NCI-H524 (cell line): ENCODE measurements around the gene AKAP7.

Source experiments
- DNase-seq, 2 experiments: peaks; one replicate each; lab custom pipeline; 2025; lab: John Stamatoyannopoulos, UW

Gene AKAP7

DNA sequence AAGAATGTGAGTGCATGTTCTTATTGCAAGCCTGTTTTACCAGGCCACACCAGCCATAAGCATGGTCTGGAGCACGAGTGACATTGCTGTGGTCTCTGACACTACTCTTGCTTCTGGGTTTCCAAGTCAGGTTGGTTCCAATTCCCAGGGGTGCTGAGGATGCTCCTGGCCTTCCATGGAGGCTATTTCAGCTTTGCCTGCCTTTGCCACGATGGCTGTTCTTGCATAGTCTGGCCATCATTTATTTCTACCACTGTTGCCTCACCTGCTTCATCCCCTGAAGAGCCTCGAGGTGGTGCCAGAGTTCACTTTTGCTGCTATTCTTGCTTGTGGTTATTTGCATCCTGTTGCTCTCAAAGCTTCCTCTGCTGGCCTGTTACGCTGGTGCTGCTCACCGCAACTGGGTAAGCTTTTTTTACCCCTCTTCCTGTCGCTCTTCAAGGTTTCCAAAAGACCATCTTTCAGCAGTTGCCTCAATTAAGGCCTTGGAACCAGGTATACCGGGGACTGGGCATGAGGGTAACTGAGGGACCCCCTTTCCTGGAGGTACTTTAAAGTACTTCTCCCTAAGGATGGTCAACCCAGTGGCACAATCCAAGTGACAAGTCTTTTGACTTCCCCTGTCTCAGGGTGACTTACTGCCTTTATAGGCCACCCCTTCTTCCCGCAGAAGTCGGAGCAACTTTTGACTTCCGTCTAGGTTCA is 64.5 kb downstream of the AKAP7 start:
- peak; percentile 27 to 45 for DNase-seq

DNA sequence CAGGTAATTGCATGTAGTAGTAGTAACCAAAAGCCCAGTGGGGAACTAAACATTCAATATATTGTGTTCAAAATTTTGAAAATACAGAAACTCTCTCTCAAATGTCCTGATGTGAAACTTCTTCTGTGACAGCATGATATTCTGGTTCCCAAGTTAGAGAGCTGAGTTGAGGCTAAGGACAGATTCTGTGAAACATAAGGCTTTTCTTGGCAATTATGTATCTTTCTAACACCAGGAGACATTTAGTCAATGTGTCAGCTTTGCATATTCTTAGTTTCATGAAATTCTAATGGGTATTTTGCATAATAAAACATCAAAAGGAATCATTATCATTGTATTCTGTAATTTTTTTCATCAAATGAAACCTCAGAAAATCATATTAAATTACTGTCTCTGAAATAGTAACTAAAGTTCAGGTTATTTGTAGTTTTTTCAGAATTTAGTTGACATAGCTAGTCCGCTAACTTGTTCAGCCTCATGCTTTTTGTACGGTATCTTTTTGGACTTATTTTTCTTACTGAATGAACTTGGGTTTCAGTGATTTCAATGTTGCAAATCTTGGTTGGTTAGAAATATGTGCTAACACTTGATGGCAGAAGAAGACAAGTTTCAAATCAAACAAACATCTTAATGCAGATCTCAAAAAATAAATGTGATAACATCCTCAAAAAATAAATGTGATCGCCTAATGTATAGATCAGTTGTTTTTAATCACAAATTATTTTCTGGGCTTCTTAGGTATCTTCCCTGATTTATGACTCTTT is 70.4 kb downstream of the AKAP7 start:
- DNase-seq: no peak

DNA sequence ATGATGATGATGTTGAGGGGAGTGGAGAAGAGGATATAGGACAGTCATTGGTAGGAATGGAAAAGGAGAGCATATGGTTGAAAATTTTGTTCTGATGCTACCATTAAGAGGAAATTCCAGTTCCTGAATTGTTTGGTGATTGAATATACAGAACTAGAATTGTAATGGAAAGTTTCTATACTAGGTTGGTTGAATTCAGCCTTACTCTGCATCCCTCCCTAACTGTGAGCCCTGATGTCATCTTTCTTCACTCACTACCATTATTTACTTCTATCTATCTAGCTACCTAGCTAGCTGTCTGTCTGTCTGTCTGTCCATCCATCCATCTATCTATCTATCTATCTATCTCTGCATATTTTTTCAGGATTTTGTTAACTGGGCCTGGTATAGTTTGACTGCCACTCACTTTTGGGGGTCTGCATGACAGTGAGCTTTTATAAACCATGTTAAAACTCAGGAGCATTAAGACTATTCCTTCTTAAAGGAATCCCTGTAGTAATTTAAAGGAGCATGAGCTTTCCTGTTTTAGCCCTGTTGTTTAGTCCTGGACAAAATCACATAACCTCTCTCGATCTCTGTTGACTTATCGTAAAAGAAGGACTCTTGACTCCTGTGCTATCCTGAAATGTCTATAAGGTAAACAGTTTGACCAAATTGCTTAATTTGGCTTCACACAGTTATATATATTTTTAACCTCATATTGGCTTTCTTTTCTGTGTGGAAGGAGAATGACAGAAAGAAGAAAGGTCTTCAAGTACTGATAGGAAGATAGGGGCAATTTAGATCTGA is 71.4 kb downstream of the AKAP7 start:
- no peak for DNase-seq

DNA sequence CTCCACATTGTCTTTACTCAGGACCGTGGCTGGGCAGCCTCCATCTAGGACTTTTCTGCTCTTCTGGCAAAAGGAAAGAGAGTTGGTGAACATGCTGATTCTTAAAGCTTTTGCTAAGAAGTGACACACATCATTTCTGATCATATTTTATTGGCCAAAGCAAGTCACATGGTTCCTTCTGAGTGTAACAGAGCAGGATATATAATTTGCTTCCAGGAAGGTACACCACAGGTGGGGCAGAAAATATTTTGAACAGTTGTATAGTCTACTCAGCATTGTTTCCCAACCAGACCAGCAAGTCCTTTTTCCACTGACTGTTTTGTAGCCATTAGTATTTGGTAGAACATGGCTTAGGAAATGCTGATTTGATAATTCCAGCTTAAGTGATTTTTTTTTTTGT is 73.5 kb downstream of the AKAP7 start:
- no peak for DNase-seq

DNA sequence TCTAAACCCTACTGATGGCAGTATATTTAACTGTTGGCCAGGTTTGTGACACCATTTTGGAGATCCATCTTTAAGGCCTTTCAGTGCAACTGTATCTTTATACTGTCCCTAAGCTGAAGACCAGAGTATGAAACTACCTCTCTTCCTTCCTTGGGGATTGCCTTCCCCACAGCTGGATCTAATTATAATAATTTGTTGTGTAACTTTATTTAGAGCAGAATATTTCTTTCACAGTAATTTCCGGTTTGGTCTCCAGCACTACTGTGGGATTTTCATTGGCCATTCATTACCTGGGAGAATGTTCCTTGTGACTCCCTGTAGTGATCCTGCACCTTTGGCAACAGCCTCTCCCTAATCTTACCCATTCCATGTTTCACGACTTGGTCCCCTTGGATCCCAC is 75.2 kb downstream of the AKAP7 start:
- DNase-seq: no peak

DNA sequence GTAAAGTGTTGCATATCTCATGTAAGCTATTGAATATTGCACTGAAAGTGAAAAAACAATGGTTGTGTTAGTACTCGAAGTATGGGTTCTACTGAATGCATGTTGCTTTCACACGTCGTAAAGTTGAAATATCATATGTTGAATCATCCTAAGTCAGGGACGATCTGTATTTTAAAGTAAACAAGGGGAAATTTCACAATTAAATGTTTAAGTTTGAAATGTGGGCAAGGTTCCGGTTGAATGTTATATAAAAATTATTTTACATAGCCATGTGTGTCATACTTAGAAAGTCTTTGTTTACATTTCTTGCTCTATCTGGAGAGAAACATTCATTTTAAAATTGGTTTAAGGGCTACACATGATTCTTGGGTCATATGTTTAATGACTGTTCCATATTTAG is 76.8 kb downstream of the AKAP7 start:
- DNase-seq: no peak

DNA sequence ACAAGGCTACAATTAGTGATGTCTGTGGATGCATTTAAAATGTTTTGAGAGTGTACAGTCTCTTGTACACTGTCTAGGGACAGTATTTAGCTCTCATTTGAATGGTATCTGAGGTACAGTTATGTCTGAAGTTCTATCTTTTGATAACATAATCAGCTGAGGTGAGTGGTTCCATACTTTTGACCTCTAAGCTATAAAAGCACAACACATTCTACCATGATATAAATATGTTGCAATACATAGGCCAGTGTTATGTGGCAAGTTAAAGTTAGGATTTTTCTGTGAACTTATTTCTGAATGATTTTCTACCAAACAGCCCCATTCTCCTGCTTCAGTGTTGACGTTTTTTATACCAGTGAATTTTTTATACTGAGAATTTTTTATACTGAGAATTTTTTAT is 77.6 kb downstream of the AKAP7 start:
- no peak for DNase-seq

DNA sequence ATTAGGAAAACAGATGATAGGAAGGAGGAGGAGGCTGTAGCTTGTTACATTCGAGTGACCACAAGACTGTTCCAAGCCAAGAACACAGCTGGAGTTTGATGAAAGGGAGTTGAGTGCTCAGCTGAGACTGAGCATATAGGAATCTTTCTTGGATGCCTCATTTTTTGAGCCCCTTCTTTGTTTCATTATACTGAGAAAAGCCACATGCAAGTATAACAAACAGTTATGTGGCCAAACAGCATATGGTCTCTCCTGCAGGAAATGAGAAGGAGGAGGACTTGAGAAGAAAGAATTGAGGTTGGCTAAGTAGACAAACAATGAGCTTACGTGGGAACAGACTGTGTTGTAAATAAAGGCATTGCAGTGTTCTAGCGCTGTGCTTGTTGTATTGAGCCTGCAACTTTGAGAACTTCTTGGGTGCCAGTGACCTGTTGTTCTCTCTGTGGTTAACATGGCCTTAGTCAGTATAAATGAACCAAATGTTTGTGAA is 78.3 kb downstream of the AKAP7 start:
- no peak for DNase-seq

DNA sequence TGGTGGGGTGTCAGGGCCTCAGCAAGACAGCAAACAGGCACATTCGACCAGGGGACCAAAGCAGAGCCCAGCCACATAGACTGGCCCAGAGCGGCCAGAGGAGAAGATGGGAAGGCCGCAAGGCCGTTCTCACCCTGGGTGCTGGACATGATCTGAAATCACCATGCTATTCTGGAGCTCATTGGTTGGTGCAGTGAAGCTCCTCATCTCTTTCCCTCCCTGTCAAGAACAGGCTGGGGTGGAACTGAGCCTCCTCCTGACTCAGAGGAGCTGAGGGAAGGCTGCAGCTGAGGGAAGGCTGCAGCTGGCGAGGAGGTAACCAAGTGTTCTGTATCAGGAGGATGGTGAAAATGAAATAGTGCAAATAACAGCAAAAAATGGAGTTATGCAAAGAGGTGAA is 80.0 kb downstream of the AKAP7 start:
- no peak for DNase-seq

DNA sequence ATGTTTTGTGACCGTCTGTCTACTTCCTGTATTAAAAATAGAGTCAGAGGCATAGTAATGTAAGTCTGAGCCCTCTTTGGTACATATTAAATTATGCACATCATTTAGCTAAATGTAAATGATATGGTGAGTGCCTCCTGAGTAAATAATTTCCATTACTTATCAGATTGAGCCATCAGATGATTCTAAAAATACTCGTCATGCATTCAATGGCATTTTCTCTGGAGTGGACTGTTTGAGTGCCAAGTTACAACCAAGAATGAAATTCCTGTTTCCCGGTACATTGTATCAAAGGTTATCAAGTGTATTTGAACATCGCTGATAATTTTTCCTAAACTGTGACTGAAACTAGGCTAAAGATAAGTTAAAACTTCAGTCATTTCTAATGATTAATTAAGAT is 81.0 kb downstream of the AKAP7 start:
- DNase-seq: no peak

DNA sequence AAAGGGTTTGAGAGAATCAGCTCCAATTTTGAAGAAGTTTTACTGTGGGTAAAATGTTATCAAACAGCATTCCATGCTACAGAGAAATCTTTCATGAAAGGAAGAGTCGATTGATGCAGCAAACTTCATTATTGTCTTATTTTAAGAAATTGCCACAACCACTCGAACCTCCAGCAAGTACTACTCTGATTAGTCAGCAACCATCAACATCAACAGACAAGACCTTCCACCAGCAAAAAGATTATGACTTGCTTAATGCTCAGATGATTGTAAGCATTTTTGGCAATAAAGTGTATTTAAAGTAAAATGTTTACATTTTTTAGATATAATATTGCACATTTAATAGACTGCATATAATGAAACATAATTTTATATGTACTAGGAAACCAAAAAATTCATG is 87.5 kb downstream of the AKAP7 start:
- no peak for DNase-seq

DNA sequence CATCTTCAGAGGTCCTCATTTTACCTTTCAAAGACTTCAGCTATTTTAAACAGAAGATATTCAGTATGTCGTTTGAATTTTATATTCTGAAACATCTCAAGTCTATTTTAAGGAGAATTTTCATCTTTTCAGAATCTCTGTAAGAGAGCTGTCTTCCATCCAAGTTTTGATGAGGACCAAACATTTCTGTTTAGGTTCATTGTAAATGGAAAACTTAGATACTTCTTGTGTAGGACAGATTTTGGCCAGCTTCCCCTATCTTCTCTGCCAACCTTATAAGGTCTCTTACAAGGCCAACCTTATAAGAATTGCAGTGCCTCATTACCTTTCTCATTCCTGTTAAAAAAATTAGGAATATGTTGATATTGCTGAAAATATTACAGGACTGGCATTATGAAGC is 88.1 kb downstream of the AKAP7 start:
- DNase-seq: no peak

DNA sequence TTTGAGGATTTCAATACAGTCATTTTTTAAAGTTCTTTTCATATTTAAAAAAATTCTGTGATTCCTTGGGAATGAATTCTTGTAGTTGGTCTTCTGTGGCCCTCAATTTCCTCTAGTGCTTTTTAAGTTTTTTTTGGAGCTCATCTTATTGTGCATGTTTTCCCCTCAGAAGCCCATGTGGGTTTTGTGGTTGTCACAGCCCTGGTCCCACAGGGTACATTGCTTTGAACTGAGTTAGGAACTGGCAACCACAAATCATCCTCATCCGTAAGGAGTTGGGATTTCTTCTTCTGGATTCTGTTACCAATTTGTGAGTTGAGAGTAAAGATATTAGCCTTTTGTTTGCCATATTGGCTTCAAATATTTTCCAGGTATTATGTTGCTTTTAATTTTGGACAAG is 89.9 kb downstream of the AKAP7 start:
- no peak for DNase-seq

DNA sequence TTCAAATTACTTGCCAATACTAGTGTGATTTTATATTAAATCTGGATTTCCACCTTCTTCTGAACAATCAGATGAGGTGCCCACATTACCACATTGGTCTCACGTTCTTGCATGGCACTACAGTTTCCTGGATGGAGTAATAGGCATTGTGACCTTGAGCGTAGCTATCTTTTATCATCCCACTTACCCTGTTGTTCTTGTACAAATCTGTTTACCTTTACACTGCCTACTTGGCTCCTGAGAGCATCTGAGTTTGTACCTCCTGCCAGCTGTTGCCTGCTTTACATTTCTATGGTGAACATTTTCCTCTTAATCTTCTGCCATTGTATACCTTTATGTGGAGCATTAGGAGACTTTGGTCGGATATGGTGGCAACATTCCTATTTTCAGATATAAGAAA is 90.7 kb downstream of the AKAP7 start:
- DNase-seq: peak in 1 of 2 experiments; percentile 39

DNA sequence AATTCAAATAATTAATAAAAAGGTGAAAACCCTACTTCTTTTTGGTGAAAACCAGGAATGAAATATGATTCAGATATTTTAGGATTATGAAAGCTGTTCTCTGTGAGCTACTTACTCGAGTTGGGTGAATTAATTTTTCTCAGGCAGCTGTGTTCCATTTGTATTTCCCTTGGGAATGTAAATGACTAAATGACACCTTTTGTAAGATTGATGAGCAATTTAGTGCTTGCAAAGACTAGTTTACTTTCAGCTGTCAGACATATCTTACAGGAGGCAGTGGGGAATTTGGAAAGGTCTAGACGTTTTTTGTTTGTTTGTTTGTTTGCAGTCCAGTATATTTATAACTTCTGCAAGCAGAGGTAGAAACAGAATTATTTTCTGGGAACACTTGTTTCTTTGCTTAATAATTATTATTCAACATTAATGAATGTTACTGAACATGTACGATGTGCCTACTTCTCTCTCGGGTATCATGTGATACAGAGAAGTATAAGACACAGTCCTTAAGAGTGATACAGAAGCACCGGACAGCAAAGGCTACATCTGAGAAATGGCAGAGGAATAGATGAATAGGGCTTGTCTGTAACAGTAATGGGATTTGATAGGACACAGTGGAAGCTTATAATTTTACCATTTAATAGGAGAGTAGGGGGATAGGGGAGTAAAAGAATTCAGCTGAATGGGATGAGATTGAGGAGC is 91.3 kb downstream of the AKAP7 start:
- peak in 1 of 2 experiments; percentile 49 for DNase-seq

DNA sequence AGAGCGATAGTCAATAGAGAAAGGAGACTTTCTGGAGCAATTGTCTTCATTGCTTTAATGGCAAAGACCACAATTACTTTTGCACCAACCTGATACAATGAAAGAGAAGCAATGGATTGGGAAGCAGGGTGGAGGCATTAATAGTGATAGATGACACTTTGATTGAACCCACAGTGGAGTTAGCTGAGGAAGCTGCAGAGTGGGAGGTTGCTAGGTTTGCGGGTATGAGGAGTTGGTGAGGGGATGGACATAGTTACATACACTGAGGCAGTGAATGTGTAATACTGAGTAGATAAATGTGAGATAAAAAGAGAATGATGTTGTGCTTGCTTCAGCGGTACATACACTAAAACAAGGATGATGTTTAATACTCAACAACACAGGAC is 91.9 kb downstream of the AKAP7 start:
- no peak for DNase-seq

DNA sequence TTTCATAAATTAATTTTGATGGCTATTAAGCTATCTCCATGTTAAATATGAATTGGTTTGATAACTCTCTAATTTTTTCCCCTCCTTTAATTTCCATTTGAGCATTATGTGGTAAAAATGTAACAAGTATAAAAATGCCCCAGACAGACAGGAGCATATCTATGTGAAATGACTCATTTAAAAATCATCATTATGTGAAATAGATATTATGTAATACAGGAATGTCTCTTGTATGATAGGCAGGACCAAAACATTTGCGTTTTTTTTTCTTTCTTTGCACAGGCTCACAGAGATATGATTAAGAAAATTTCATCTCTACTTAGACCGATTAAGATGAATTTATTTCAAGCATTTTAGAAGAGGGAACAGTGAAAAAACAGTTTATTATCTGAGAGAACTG is 95.8 kb downstream of the AKAP7 start:
- no peak for DNase-seq

DNA sequence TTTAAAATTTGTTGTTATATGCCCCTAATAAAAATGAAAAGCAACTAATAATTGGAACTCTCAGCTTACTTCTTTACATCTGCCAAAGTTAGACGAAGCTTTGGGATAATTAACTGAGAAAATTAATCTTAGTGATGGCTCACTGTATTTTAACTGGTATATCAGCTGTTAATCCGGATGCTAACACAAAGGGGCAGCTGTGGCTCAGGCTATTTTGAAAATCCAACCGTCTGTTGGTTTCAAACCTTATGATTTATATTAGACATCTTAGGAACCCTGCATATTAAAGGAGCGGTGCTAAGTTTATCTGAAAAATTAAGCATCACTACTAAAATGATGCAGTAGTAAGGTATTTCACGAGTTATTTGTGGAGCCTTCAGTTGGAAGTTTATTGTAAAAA is 96.6 kb downstream of the AKAP7 start:
- DNase-seq: peak; percentile 46 to 87

DNA sequence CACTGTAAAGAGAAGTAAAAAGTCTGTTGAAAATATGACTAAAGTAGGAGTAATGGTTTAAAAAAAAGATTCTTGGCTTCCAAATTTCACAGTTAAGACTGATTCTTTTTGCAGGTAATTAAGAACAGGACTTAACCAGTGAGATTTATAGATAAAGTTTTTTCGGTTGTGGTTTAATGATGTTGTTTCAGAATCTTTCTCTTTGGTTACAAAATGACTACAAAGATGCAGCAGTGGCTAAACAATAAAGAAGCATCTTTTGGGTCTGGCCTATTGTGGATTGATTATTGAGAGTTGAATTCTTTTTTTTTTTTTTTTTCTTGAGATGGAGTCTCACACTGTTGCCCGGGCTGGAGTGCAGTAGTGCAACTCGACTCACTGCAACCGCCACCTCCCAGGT is 109.7 kb downstream of the AKAP7 start:
- DNase-seq: no peak

DNA sequence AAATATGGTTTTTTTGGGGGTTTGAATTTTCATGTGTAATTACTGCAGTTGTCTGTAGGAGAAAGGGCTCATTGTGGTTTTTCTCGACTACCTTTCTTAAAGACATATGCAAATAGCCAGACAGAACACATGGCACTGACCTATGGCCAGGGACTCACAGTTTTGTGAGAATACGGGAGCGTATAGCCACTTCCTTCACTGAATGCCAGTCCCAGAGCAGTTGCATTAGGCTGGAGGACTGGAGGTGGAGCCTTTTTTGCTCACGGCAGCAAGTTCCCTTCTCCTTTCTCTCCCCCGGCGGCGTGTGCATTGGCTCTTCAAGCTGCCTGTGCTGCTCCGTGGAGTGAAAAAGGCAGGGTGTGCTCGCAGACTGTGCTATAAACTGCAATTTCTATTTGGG is 114.9 kb downstream of the AKAP7 start:
- DNase-seq: no peak

DNA sequence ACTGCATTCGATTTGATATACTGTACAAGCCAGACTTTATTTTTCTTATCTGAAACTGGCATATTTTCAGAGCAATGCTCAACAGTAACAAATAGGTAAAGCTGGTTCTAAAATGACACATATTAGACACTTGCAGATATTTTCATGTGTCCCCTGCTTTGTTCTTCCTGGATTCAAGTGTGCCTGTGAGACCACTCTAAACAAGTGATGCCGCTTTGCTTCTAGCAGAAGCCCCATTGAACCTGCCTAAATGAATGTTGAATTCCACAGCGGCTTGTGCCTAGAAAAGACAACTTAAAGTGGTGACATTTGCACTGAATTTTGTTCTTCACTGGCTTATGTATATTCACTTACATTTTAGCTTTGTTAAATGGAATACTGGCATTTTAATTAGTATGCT is 115.7 kb downstream of the AKAP7 start:
- DNase-seq: no peak

DNA sequence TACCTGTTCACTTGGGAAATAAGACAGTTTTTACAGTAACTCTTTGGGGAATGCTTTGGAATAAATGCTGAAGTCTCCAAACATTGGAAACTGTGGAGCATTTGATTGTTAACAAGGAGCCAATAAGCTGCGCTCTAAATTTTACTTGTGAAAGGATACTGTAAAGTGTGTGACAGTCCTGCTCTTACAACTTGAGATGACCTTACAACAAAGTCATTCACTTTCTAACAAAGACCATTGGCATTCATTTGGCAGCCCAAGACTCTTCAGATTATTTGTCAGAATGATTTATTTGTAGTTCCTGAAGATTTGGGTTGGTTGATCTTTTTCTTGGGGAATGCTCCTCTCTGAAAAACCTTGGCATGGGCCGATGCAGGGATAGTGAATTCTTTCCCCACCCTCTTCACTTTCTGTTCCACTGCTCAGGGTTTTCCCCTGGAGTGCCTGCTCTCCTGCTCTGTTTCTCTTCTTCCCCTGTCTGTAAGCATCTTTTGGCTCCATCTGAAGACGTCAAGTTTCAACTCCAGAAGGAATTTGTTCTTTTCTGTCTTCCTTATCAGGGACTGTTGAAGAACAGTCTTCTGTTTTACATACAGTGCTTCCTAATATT is 116.4 kb downstream of the AKAP7 start:
- no peak for DNase-seq
